Erythroblast (primary cell): ENCODE data around the gene NT5DC1.

Source experiments
- DNase-seq, 2 experiments: peaks; one replicate each; lab custom pipeline; 2025; lab: John Stamatoyannopoulos, UW
- GATA1 ChIP-seq: IDR thresholded peaks from 2 replicates; pipeline ENCODE4 v1.6.1; 2011; ENCODE audit warnings: low read depth, mild to moderate bottlenecking, control low read depth, low read length, moderate library complexity
- POLR2A ChIP-seq: IDR thresholded peaks from 2 replicates; pipeline ENCODE4 v1.6.1; 2011; ENCODE audit warnings: mild to moderate bottlenecking, low read length

The NT5DC1 gene

DNA sequence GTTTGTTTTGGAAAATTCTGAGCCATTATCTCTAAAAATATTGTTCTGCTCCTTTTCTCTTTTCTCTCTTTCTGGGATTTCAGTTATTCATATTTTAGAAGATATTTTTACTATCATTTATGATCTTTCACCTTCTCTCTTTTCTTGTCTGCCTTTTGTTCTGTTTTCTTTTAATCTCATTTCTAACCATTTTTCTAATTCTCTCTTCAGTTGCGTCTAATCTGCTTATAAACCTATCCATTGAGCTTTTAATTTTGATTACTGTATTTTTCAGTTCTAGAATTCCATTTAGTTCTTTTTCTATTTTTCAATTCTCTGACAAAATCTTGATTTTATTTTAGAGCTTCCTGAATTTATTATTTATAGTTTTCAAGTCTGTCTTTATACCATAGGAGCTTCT is 67.5 kb downstream of the NT5DC1 start:
- TF ChIP-seq GATA1 (no peak), POLR2A (no peak)
- DNase-seq: no peak

DNA sequence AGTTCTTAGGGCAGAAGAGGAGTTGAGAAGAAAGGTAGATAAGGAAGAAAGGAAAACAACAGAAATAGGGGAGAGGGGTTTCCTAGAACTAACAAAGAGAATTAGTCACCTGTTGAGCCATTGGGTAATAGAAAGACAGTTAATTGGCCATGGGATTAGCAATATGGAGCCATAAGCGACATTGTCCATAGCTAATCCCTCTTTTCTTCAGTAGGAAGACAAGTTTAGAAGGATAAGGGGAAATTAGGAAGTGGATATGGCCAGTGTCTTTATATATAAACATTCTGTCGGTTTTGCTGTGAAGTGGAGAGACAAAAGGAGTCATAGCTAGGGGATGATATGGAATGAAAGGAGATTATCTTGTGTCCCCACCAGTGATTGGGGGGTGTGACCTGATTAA is 69.2 kb downstream of the NT5DC1 start:
- TF ChIP-seq POLR2A (no peak), GATA1 (no peak)
- DNase-seq: peak in 1 of 2 experiments; percentile 41

DNA sequence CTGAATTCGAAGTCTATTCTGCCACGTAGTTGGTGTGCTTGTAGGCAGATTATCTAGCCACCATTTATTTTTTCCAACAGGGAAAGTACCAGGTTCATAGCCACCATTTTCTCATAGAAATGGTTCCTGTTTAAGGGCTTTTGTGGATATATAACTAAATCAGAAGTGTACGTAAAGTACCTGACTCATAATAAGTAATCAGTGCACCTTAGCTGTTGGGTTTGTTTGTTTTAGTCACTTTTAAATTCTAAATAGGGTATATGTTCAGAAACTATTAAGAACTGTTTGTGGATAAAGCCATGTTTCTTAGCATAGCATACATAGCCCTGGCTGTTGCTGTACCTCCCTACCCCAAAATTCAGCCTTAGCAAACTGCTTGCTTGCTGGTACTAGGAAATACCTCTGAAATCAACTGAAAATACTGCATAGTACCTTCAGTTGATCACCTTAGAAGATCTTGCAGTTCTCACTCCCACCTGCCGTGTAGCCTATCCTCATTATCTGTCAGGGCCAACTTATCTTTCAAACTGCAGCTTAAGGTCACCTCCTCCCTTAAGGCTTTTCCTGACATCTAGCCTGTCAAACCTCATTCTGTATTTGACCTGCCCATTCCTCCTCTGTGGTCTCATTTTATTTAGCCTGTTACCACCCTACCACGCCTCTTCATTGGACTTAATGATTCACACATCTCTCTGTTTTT is 69.9 kb downstream of the NT5DC1 start:
- DNase-seq: peak; percentile 5 to 27
- TF ChIP-seq POLR2A (no peak), GATA1 (no peak)

DNA sequence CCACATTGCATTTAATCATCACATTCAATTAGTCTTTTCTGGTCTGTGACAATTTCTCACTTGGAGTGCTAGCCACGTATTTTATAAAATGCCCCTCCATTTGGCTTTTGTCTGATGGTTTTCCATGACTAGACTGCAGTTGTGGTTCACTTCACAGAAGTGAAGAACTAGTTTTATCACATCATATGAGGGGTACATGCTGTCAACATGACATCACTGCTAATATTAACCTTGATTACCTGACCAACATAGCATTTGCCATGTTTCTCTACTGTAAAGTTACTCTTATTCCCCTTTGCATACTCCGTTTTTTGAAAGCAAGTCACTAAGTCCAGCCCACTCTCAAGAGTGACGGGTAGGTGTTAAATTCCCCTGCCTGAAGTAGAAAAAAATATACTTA is 73.3 kb downstream of the NT5DC1 start:
- no peak for TF ChIP-seq POLR2A
- no peak for TF ChIP-seq GATA1
- DNase-seq: no peak

DNA sequence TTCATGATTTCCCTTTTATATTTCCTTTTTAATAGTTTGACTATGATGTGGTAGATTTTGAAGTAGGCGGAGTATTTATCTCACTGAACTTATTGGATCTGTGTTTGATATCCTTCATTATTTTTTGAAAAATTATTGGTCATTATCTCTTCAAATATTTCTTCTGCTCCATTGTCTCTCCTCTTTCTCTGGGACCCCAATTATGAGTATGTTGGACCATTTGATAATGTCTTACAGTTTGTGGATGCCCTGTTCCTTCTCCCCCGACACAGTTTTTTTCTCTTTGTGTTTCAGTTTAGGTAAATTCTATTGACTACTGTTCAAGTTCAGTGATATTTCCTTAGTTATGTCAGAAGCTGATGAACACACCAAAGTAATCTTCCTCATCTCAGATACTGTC is 74.7 kb downstream of the NT5DC1 start:
- DNase-seq: peak; percentile 21 to 32
- TF ChIP-seq POLR2A (no peak), GATA1 (no peak)

DNA sequence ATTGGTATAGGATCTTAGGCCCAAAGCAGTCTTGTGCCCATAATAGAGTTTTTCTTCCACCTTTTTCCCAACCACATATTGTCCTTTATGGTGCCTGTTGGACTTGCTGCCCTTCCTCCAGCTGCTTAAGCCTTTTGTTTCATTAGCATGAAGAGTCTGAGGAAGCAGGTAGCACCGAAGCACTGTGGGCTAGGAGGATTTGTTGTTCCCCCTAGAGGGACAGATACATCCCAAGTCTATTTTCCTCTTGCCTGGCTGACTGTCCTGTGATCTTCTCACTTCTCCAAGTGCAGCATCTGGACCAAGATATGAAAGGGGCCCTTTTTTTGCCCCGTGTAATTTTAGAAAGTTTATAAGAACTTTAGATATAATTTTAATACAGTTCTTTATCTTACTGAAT is 75.9 kb downstream of the NT5DC1 start:
- TF ChIP-seq GATA1 (no peak), POLR2A (no peak)
- DNase-seq: no peak

DNA sequence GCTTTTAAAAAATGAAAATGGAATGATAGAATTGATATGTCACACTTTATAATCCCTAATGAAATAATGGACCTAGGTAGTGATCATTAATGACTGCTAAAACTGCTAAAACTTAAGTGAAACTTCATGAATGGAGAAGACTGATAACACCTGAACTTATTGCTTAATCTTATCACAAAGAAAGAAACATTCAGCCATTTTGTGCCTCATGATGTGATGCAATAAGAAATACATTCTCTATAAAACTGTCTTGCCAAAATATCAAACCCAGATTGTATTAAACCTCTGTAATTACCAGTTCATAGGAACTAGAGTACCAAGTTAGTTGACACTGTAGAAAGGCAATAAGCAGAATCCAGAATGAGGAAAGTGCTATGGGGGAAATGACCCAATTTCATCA is 79.7 kb downstream of the NT5DC1 start:
- no peak for TF ChIP-seq GATA1
- no peak for TF ChIP-seq POLR2A
- peak; percentile 16 to 39 for DNase-seq

DNA sequence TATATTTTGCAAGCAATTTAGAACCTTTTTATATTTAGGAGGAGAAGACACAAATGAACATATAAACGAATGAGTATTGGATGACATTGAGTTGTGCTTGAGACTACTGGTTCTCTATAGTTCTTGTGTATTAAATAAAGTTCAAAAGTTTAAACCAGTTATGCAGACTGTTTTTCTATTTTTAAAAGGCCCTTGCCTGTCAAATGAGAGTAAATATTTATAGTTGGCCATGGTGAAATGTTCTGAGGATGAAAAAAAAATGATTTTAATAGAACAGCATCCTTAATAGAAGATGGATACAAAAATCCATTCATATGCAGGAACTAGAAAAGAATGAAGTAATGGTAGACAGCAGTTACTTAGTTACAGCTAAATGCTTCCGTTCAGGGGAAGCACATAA is 88.8 kb downstream of the NT5DC1 start:
- DNase-seq: no peak
- TF ChIP-seq GATA1: no peak
- no peak for TF ChIP-seq POLR2A

DNA sequence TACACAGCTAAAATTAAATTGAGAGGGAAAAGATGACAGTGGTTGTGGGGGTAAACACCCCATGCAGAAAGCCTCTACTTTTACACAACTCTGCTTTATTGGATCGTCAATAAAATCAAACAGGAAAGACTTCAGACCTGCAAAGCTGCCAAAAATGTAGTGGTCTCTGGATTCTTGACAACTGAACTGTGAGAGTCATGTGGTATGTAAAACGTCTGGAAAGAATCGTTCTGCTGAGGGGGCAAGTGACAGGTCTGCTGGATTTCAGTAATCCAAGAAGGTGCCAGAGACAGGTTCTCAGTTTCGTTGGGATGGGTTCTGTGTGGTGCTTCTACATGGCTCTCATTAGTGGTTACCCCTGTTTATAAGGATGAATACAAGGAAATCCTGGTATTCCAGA is 89.9 kb downstream of the NT5DC1 start:
- TF ChIP-seq GATA1 (no peak), POLR2A (no peak)
- no peak for DNase-seq

DNA sequence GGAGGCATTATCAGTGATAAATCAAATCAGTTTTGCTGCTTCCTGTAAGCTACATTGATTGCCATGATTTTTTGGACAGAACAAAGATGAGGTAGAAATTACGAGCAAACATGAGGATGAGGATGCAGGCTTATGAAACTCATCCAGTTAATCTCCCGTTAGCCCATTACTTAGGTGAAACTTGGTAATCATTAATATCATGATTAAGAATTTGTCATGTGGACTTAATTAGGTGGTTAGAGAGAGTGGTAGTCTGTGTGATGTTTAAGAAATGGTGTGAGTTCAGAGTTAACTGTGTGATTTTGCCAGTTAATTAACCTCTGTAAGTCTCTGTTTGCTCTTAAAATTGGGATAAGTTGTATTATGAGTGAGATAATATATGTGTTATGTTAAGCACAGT is 91.2 kb downstream of the NT5DC1 start:
- no peak for DNase-seq
- TF ChIP-seq POLR2A: no peak

DNA sequence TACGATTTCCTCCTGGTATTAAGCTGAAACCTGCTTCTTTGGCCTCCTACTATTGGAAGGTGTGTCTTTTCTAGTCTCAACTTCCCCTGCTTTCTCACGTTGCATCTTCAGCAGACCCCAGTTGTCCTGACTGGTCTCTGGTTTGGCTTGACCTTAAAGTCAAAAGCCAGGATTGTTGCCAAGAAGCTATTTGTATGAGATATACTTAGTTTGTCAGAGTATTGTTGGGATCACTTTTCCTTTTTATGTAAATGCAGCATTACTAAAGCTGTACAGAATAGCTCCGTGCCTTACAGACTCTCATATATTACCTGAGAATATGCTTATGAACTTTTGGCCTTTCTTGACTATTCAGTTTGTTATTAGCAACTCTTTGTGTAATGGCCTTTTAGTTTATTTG is 92.1 kb downstream of the NT5DC1 start:
- TF ChIP-seq GATA1: no peak
- TF ChIP-seq POLR2A: no peak

DNA sequence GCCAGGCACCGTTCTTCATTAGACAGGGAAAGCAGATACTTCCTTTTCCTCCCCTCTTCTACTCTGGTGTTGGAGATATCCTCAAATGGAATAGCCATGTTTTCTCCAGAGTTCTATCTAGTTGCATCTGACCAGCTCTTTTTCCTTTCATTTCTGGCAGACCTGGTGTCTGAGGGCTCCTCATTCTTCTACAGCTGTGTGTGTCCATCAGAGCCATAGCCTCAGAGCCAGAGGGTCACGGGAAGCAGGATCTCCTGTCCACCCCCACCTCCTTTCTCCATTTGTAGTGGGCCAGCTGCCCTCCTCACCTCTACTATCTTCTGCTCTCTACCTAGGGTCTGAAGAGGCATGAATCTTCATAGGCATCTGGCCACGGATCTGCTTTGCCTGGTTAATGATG is 96.2 kb downstream of the NT5DC1 start:
- no peak for DNase-seq
- TF ChIP-seq GATA1: no peak
- no peak for TF ChIP-seq POLR2A

More for the DNA sequence above, 92.1 kb downstream of the NT5DC1 start:
- no peak for DNase-seq

DNA sequence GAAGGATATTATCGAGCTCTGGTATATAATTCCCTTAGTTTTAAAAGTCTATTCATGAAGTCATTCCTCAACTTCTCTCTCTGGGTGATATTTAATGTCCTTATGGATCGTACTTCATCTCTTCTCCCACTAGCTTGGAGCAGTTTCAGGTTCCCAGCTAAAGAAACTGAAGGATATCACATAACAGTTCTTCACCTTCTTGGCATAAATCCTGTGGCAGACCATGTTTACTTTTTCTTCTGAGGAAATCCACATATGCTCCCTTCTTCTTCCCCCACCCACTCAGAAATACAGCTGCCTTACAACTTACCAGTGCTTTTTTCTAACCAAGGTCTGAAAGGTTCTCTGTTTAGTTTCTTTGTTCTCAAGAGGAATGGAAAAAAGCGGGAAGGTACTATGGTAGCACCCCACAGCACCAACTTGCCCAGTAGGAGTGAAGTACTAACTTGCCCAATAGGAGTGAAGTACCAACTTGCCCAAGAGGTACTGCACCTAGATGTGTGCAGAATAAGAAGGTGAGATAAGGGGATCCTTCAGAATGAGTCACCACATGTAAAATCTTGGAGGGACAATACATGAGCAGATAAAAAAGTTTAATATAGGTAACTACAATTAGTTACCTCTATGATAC is 100.1 kb downstream of the NT5DC1 start:
- TF ChIP-seq GATA1 (no peak), POLR2A (no peak)
- no peak for DNase-seq

DNA sequence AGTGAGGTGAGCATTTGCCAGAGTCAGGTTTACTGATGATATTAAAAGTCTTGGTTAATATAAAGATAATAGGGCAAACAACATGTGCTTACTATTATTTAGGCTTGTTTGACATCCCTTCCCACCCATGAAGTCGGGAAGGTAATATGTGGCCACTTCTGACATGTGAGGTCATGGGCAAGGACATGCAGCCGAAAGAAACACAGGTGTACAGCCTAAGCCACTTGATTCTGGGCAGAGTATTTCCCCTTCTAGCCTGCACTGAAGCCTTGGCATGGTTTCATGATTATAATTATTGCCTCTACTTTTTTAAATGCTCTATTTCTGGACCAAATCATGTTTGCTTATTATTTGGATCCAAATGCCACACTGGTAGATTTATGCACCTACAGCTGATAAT is 100.9 kb downstream of the NT5DC1 start:
- DNase-seq: no peak
- no peak for TF ChIP-seq POLR2A
- TF ChIP-seq GATA1: no peak

DNA sequence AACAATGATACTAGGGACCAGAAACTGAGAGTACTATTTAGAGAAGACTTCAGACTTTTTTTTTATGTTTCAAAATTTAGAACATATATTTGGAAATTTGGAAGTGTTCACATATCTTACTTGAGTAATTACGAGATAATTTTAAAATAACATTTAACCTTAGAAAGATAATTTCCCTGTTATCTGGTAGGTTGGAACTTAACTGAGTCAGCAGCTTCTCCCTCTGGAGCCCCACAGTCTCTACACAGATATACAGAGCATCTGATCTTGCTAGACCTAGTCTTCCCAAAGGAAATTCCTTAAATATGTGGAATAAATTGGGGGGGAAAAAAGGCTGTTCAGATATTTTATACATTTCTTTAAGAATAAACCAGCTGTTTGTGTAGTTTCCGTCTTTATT is 104.6 kb downstream of the NT5DC1 start:
- DNase-seq: peak in 1 of 2 experiments; percentile 9
- TF ChIP-seq GATA1: no peak
- no peak for TF ChIP-seq POLR2A
